ENCODE measurements around the gene CEMIP.

CEMIP gene

DNA sequence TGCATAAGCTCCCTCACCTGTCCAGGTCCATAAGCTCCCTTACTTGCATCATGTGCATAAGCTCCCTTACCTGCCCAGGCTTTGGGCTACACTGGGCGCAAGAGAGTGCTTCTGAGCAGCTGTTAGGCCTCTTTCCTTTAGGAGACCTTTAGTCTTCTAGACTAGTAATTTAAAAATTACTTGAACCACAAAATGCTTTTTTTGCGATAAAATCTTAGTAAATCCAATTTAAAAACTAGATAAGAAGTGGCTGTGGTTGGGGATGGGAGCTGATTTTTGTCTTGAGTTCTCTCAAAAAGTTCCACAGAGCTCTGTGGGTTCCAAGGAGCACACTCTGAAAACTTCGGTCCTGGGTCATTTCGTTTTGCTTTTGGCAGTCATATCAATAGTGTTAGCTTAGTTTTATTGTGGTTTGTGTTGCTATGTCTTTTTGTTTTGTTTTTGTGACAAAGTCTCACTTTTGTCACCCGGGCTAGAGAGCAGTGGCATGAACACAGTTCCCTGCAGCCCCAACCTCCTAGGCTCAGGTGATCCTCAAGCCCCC is 6.7 kb downstream of the CEMIP start:
- no peak for DNase-seq

DNA sequence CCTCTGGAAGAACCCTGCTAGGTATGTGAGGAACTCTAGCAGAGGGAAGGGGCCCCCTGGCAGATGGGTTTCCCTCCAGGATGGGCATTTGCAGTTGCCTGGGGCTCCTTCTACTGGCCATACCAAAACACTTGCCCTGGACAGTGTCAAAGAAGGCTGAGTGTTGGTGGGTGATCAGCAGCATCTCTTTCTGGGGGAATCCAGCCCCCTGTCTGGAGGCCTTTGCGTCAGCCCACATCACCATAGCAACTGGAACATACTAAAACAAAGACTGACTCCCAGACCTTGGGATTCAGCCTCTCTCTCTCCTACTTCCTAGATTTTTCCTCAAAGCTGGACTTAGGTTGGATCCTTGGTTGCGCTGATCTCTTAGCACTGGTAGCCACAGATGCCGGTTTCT is 8.1 kb downstream of the CEMIP start:
- no peak for DNase-seq

DNA sequence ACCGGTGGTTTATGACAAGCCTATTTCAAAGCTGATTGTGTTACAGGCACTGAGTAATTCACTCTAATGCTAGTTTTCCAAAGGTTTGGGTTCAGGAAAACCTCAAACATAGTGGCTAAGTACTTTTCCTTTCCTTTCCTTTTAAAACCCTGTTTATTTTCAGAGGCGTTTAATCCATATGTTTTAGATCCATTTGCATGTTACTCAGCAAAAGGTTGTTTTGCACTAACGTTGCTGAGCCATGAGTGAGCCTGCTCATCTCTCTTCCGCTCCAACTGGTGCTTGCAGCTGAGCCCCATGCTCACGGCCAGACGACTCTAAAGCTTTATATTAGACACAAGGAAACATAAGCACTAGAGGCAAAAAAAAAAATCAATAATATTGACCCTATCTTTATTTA is 9.4 kb downstream of the CEMIP start:
- no peak for DNase-seq

DNA sequence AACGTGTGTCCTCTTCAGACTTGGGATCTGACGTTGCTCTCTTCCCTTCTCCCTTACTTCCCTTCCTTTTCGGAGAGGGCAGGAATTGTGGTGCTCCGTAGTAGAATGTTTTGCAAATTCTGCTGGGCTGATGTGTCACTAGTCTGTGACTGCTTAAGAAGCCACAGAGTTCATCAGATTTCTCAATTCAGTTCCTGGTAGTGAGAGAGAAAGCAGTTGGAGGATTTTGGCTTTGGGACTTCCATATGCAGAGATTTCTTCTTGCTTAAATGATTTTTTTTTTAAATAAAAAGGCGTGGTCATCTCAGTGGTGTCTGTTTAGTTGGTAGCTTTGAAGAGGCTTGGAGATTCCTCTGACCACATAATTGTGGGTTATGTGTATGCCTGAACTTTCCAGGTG is 10.1 kb downstream of the CEMIP start:
- DNase-seq = no peak

DNA sequence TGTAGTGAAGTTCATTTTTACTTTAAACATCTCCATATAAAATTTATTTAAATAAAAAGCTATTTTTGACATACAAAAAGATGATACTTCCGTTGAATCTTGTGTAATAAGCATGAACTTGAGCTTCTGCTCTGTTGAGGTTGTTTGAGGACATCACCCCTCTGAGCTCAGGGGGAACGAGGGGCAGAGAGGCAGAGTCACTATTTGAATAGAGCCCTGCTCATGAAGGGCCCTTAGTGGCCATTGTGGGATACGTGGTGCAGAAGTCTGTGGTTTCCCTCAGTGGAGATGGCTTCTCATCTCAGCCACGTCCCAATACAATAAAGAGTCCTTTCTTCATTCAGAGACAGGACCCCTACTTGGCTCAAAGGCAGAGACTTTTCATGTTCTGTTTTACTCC is 10.6 kb downstream of the CEMIP start:
- no peak for DNase-seq

DNA sequence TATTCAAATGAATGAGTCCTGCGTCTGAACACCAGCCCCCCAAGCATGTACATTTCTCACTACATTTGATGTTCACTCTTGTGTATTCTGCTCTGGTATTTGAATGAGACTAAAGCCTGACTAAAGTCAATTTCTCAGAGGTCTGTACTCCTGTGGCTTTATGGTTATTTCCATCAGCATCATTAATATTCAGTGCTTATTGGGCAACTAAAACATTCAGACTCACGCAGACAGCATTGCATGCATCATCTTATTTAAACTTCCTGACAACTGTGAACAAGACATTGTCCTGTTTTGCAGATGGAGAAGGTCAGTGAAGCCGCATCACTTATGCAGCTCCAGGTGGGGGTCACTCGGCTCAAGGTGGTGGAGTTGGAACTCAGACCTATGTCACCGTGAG is 11.1 kb downstream of the CEMIP start:
- DNase-seq = no peak

DNA sequence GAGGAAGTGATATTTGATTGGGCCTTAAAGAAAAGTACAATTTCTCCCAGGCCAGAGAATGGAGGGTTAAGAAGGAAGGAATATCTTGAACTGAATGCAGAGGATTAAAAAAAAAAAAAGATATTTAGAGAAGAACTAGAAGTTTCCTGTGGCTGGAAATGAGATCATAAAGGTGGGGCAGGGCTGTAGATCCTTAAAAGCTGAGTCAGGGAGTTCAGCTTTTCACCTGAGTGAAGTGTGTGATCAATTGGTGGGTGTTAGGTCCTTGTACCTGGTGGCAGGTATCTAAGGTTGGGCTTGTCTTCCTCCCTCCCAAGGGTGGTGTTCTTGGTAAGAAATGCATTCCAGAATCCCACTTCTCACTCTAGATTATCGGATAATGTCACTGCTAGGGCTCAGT is 11.8 kb downstream of the CEMIP start:
- no peak for DNase-seq

DNA sequence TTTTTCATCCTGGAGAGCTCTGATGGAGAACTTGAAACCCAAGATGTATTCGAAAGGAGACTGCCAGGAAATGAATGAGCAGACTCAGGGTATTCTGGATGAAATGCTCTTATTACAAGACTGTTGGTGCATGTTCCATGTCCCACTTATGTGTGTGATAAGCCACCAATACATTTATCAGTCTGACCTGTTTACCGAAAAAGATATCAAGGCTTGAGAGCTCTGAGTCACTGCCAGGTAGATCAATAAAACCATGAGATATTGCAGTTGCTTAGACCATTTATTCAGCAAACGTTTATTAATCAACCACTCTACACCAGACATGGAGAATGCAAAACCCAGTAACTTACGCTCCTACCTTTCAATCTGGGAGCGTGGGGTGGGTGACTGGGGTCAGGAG is 17.2 kb downstream of the CEMIP start:
- DNase-seq = no peak

DNA sequence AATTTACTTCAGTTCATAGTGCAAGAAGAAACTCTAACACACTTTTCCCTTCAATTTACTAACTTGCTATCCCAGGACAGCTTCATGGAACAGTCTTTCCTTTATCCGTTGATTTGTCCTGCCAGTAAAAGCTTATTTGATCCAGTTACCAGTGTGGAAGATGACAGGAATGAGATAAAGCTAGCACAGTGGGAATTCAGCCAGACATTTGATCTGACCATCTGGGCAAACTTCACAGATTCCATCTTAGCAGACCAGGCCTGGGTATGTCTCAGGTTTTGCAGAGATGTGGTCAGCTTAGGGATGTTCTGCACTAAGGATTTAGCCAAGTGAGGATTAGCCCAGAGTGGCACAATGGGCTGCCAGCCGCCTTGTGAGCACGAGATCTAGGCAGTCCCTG is 19.7 kb downstream of the CEMIP start:
- DNase-seq = no peak

DNA sequence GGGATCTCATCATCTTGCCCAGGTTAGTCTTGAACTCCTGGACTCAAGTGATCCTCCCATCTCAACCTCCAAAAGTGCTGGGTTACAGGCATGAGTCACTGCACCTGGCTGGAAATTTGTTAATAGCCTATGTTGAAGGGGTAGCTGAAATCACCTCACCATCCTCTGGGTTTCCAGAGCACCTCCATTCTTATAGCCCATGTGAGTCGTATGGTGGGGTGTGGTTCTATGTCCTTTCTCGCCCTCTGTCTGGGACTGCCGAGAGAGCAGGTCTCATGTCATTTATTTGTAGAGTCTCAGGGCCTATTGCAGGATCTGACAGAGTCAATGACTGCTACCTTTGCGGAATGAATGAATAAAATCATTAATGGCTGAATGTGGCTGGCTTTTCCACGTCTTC is 20.9 kb downstream of the CEMIP start:
- no peak for DNase-seq

DNA sequence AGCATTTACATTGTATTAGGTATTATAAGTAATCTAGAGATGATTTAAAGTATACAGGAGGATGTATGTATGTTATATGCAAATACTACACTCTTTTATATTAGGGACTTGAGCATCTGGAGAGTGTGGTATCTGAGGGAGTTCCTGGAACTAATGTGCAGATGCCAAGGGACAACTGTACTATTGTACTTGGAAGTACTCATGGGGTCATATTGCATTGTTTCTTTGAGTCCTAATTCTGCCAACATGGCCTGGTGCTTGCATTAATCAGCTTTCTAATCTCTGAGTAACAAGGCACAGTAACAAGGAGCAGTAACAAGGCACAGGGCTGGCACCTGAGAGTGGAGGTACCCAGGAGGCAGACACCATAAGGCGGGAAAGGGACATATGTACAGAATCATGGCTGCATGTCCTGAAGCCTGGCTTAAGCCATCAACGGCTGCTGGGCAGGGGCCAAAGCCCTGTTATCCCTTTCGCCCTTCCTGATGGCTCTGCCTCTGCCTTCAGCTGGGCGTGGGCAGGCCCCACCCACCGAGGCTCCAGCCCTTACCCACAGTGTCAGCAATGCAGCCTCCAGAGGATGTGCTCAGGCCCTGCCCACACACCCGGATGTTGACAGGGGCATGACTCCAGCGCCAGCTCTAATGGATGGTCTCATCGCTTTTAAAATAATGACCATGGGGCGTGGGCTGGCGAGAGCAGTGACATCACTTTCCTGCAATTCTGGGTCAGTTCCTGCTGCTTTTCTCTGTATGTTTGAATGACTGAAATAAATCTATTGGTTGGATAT is 22.9 kb downstream of the CEMIP start:
- no peak for DNase-seq

DNA sequence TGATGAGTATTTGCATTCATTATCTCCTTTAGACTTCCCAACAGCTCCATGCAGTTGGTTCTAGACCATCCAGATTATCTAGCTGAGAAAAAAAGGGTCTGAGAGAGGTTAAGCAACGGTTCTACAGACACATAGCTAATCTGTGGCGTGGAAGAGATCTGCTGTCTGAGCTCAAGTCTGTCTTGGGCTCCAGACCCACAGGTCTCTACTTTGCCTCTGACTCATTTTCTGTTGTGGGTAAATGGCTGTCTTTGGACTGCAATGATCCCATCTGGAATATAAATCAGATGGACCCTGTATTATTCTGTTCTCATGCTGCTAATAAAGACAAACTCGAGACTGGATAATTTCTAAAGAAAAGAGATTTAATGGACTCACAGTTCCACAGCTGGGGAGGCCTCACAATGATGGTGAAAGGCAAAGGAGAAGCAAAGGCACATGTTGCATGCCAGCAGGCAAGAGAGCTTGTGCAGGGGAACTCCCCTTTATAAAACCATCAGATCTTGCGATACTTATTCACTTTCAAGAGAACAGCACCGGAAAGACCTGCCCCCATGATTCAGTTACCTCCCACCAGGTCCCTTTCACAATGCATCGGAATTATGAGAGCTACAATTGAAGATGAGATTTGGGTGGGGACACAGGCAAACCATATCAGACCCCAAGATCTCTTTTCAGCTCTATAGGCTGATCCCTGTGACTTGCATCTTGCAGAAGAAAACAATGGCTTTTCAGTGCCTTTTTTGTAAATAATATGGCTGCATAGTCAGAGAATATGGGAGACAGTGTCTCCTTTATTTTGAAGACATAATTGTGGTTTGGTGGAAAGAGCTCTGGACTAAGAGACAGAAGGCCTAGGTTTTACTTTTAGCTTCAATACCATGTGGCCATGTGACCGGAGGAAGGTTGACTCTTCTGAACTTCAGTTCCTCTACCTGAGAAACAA is 24.7 kb downstream of the CEMIP start:
- DNase-seq = no peak

DNA sequence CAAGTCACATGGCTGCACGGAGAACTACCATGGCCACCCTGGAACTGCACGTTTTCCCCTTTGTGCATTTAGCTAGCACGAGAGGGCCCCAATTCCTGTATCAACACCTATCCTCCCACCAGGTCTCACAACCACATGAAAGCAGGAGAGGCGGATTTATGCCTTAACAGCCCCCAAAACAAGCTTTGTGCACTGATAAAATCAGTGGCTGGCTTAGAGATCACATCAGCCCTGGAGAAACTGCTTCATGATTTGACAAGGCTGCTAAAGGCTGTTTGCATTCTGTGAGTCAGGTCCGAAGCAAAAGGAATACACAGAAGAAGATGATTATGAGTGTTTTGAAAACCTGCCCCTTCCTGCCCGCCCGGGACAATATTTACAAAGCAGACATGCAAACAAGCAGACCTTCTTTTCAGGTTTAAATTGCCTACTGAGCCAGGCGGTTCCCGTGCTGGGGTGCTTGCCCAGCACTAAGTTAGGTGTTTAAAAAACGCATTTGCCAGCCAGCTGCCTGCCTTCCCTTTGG is 25.9 kb downstream of the CEMIP start:
- DNase-seq = peak; percentile 54

DNA sequence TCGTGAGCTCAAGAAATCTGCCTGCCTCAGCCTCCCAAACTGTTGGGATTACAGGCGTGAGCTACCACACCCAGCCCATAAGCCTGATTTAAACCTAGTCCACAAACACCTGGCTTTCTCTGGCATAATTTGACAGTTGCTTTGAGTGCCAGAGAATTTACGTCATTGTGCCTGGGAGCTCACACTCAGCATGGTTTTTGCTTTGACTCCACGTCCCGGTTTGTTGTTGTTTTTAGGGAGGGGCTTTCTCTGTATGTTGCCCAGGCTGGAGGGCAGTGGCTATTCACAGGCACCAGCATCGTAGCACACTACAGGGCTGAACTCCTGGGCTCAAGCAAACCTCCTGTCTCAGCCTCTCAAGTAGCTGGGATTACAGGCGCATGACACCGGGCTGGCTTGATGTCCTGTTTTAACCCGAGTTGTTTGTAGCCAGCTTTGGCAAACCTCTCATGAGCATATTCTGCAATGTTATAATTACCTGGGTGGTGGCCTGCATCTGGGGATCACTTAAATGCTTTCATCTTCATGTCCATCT is 32.7 kb downstream of the CEMIP start:
- DNase-seq = no peak

DNA sequence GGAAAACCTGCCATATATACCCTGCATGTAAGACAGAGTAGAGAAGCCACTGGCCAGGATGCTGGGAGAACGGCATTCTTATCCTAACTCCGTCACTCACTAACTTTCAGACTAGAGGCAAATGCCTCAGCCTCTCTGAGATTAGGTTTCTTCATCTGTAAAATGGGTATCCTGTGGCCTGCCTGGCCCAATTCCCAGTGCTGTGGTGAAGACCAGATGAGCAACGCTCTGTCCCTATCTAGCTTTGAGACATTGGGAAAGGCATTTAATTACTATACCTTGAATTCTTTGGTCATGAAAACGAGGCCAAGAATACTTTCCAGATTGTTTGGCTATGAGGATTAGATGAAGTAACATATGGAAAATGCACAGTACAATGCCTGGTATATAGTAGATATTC is 35.9 kb downstream of the CEMIP start:
- DNase-seq = no peak

DNA sequence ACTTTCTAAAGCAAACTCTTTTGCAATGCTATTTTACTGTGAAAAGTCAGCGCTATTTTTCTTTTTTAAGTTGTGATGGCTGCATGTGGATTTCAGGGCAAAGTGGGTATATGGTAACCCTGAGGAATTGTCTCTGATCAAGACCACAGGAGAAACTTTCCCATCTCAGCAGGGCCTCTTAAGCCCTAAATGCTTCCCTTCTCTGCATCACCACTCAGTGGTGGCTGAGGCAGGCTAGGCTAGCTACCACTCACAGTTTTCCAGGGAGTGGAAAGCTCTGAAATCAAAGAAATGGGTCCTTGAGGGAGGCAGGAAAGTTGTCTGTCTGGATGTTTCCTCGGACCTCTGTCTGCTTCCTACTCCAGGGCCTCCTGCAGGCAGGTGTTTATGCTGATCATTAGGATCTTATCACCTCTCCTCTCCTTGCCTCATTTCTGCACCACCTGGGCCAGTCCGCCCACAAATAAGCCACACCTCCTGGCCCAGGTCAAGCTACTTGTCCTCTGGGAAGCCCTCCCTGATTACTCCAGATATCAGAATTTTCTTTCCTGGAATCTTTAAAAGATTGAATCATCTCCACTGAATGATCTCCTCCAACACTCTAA is 37.0 kb downstream of the CEMIP start:
- DNase-seq = no peak

DNA sequence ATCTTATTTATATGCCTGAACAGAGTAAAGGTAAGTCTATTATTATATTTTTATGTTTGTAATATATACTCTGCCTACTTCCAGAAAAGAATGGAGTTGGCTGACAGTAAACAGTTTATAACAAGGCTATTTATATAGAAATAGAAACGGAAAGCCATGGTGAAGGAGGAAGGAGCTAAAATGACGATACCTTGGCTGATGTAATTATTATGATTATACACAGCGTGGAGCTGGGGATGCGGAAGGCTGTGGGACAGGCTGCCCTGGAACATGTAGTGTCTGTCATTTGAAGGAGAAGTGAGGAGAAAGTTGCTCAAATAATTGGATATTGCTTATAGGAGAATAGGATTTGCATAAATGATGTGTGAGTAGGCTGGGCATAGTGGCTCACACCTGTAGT is 37.8 kb downstream of the CEMIP start:
- DNase-seq = no peak

DNA sequence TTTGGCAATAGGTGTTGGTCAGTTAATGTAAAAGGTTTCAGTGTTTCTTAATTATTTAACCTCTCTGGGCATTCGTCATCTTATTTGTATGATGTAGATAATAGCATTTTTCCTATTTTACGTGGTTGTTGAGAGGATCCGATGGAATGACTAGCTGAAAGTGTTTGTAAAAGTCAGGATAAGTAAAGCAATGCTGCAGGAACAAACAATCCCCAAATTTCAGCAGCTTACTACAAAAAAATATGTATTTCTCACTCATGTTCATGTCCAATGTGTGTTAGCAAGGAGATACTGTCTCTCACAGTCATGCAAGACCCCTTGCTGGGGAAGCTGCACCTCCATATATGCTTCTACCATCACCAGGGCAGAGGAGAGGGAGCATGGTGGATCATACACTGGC is 38.7 kb downstream of the CEMIP start:
- no peak for DNase-seq

DNA sequence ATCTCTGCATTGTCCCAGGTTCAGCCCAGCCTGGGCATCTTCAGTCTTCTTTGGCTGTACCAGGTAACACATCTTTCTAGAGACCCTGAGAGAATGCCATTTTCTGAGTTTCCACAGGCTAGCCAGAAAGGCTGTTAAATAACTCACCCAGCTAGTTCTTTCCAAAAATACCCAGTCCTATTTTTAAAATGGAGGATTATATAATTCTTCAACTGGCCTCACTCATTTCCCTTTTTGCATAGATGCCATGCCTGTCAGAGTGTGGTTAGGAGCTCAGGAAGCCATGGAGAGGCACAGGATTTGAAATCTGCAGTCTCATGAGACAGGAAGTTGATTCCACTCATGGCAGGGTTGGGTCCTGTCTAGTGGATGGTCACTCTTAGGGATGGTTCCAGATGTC is 39.8 kb downstream of the CEMIP start:
- DNase-seq = no peak

DNA sequence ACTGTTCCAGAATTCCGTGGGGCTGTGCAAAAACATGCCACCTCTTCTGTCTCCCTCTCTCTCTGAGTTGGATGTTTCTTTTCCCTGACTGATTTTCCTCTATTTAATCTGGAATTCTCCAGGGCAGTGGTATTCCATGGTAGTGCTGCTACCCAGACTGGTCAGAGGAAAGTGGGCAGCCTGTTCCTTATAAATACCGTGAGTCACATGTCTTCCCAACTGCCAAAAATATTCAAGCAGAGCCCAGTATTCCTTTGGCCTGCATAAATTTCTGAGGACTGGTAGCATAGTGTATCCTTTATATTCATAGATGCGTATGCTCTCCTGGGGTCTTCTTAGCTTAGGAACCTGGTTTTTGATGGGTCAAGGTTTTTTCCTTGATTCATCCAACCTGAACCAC is 40.9 kb downstream of the CEMIP start:
- no peak for DNase-seq

DNA sequence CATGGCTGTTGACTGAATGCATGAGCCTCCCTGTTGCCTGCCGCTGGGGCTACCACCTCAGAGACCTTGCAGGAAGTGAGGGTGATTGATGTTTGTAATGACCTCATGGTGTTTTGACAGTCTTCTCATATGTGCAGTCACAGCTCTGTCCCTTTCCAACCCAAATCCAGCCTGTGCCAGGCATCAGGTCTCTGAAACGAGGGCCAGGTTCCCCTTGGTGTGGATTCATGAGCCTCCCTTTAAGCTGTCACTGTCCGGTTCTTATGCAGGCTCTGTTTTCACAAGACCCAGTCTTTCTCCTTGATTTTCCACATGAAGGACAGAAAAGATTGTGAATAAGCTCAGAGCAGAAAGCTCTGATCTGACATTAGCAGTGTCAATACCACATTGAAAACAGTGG is 43.1 kb downstream of the CEMIP start:
- DNase-seq = no peak

DNA sequence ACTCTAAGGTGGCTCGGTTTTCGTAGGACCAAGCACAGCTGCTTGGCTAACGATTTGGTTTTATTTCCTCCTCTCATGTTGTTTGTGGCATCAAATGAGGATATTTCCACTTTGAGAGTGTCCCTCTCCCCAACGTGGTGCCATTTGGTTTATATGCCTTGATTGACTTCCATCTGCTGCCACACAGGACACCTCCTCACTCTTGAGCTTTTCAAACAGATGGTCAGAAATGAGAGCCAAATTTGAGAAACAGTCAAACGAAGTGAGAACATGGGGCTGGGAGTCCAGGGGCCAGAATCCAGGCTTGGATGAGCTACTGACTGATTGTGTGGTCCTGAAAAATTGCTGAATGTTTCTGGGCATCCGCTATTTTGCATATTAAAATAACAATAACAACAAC is 43.5 kb downstream of the CEMIP start:
- no peak for DNase-seq

DNA sequence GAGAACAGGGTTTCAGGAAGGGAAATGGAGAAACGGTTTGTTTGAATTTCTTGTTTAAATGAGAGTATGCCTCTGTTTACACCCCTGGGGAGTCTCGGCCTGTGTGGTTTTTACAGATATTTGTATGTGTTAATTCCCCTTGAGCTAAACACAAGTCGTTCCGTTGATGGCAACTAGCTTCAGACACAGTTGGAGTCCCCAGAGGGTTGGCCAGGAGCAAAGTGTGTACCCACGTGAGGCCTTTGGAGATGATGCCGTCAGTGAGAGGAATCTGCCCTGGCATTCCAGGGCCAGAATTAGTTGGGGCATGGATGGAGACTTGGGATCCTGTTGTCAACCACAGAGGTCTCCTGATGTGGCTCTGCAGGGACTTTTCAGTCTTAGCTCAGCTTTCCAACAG is 44.0 kb downstream of the CEMIP start:
- no peak for DNase-seq
